ENCODE results near the gene ZSCAN4.

Gene ZSCAN4

GRCh38 chr19:57672466-57672865 is 3.7 kb downstream of the ZSCAN4 start:
- no peak for TF ChIP-seq CTCF (IDR thresholded peaks at IDR 0.05; ENCODE audit: extremely low read depth, insufficient read depth, missing control alignments)
- DNase-seq (ENCODE audit: low spot score), result no peak
- in situ Hi-C loops (cut with MboI; ENCODE audit: low pct_unique_long_range_greater_than_20kb, low sequenced_read_pairs, unreplicated experiment), result no loop called here

- in situ Hi-C loops (cut with MboI; ENCODE audit: low pct_unique_long_range_greater_than_20kb, low sequenced_read_pairs, unreplicated experiment), result no loop called here
- no peak for TF ChIP-seq CTCF (IDR thresholded peaks at IDR 0.05; ENCODE audit: extremely low read depth, insufficient read depth, missing control alignments)
Measured at GRCh38 chr19:57675881-57676280, 7.1 kb downstream of the ZSCAN4 start.

GRCh38 chr19:57682226-57682766 is 13.6 kb downstream of the ZSCAN4 start:
- in situ Hi-C loops (cut with MboI; ENCODE audit: low pct_unique_long_range_greater_than_20kb, low sequenced_read_pairs, unreplicated experiment), result no loop called here
- DNase-seq (ENCODE audit: low spot score), result no peak
- TF ChIP-seq CTCF (IDR thresholded peaks at IDR 0.05; ENCODE audit: extremely low read depth, insufficient read depth, missing control alignments), result no peak

More at GRCh38 chr19:57675881-57676280, 7.1 kb downstream of the ZSCAN4 start:
- no peak for DNase-seq (ENCODE audit: low spot score)

GRCh38 chr19:57686727-57687126 is 18.0 kb downstream of the ZSCAN4 start:
- no peak for DNase-seq (ENCODE audit: low spot score)
- in situ Hi-C loops (cut with MboI; ENCODE audit: low pct_unique_long_range_greater_than_20kb, low sequenced_read_pairs, unreplicated experiment), result no loop called here
- no peak for TF ChIP-seq CTCF (IDR thresholded peaks at IDR 0.05; ENCODE audit: extremely low read depth, insufficient read depth, missing control alignments)

GRCh38 chr19:57687363-57688010 is 18.8 kb downstream of the ZSCAN4 start:
- DNase-seq (ENCODE audit: low spot score), result no peak
- no peak for TF ChIP-seq CTCF (IDR thresholded peaks at IDR 0.05; ENCODE audit: extremely low read depth, insufficient read depth, missing control alignments)
- in situ Hi-C loops (cut with MboI; ENCODE audit: low pct_unique_long_range_greater_than_20kb, low sequenced_read_pairs, unreplicated experiment), result no loop called here

GRCh38 chr19:57688011-57688763 is 19.5 kb downstream of the ZSCAN4 start:
- in situ Hi-C loops (cut with MboI; ENCODE audit: low pct_unique_long_range_greater_than_20kb, low sequenced_read_pairs, unreplicated experiment), result no loop called here
- TF ChIP-seq CTCF (IDR thresholded peaks at IDR 0.05; ENCODE audit: extremely low read depth, insufficient read depth, missing control alignments), result no peak
- DNase-seq (ENCODE audit: low spot score), result no peak
